HEK293 (cell line): ENCODE results near the gene C6orf47.

Experiments used
- CTCF ChIA-PET: fragments of 350-600 bp; formaldehyde crosslinking; extraction: SDS; loops from one replicate; lab custom pipeline; 2021; ENCODE audit warnings: antibody characterized with exemption; lab: Yijun Ruan, JAX
- POLR2A ChIA-PET: fragments of 300-600 bp; formaldehyde crosslinking; extraction: SDS; loops from one replicate; lab custom pipeline; 2020; ENCODE audit warnings: antibody characterized with exemption, inconsistent platforms; lab: Yijun Ruan, JAX
- H3K27ac ChIP-seq: fragments of 200-500 bp; sonication (Bioruptor generic); 2 replicates; pipeline ENCODE4 v1.5.1; 2014; ENCODE audit warnings: low read depth, low read length, control low read depth, inconsistent platforms; ENCODE audit errors: extremely low read depth
- H3K36me3 ChIP-seq, 2 experiments: fragments of 200-500 bp in 1 of 2; sonication (Bioruptor generic) in 1 of 2; 1 replicate in 1 of 2; 2 replicates in 1 of 2; pipeline ENCODE4 v1.5.1; 2014 to 2017; ENCODE audit warnings: inconsistent platforms in 2 of 2, low read length in 2 of 2; ENCODE audit not compliant: control insufficient read depth in 2 of 2, insufficient read depth in 1 of 2
- H3K4me1 ChIP-seq: fragments of 200-500 bp; sonication (Bioruptor generic); 2 replicates; pipeline ENCODE4 v1.5.1; 2014; ENCODE audit warnings: mild to moderate bottlenecking, low read length, inconsistent platforms; ENCODE audit not compliant: control insufficient read depth, insufficient read depth
- H3K4me3 ChIP-seq: 2 replicates; pipeline ENCODE4 v1.5.1; 2011; ENCODE audit warnings: low read depth, mild to moderate bottlenecking, control low read depth, low read length, moderate library complexity
- H3K9me3 ChIP-seq: fragments of 200-500 bp; sonication (Bioruptor generic); 2 replicates; pipeline ENCODE4 v1.5.1; 2014; ENCODE audit warnings: low read depth, low read length, inconsistent platforms; ENCODE audit not compliant: control insufficient read depth, insufficient read depth
- ELK4 ChIP-seq: IDR thresholded peaks from 2 replicates; pipeline ENCODE4 v1.6.1; 2011; ENCODE audit warnings: mild to moderate bottlenecking, low read depth, low read length, borderline replicate concordance
- GLIS2 ChIP-seq: fragments of 450-650 bp; formaldehyde crosslinking; IDR thresholded peaks from 2 replicates; pipeline ENCODE4 v1.5.1; 2016; ENCODE audit warnings: missing biosample characterization, missing genetic modification characterization
- KLF10 ChIP-seq: fragments of 450-650 bp; IDR thresholded peaks from 2 replicates; pipeline ENCODE4 v1.5.1; 2018; ENCODE audit warnings: missing biosample characterization, mild to moderate bottlenecking, missing genetic modification characterization
- MEIS1 ChIP-seq: sonication (generic); formaldehyde crosslinking; IDR thresholded peaks from 2 replicates; pipeline ENCODE4 v1.8.1; 2022; ENCODE audit warnings: missing genetic modification reagents, mild to moderate bottlenecking, borderline replicate concordance
- PBX3 ChIP-seq: sonication (generic); formaldehyde crosslinking; IDR thresholded peaks from 2 replicates; pipeline ENCODE4 v1.8.1; 2022; ENCODE audit warnings: mild to moderate bottlenecking, moderate library complexity, missing genetic modification reagents
- PRDM10 ChIP-seq: fragments of 450-650 bp; formaldehyde crosslinking; IDR thresholded peaks from 2 replicates; pipeline ENCODE4 v1.5.1; 2016; ENCODE audit warnings: missing biosample characterization, missing genetic modification characterization
- YY1 ChIP-seq: fragments of 450-650 bp; formaldehyde crosslinking; IDR thresholded peaks from 2 replicates; pipeline ENCODE4 v1.5.1; 2018; ENCODE audit warnings: missing biosample characterization, missing genetic modification characterization
- ZBTB20 ChIP-seq: fragments of 450-650 bp; formaldehyde crosslinking; IDR thresholded peaks from 2 replicates; pipeline ENCODE4 v1.5.1; 2016; ENCODE audit warnings: missing biosample characterization, missing genetic modification characterization
- ZNF16 ChIP-seq: fragments of 450-650 bp; formaldehyde crosslinking; IDR thresholded peaks from 2 replicates; pipeline ENCODE4 v1.5.1; 2016; ENCODE audit warnings: low read depth, missing biosample characterization, missing genetic modification characterization
- ZNF239 ChIP-seq: fragments of 450-650 bp; formaldehyde crosslinking; IDR thresholded peaks from 2 replicates; pipeline ENCODE4 v1.5.1; 2016; ENCODE audit warnings: missing biosample characterization, missing genetic modification characterization
- ZNF274 ChIP-seq, 2 experiments: fragments of 200-500 bp in 1 of 2; fragments of 450-650 bp in 1 of 2; sonication (Bioruptor generic) in 1 of 2; formaldehyde crosslinking in 1 of 2; IDR thresholded peaks; 2 replicates each; pipeline versions ENCODE4 v1.5.1 to v1.6.1; 2014 to 2016; ENCODE audit warnings: borderline replicate concordance in 1 of 2, inconsistent platforms in 1 of 2, low read length in 1 of 2, missing biosample characterization in 1 of 2, missing genetic modification characterization in 1 of 2
- ZNF302 ChIP-seq: fragments of 450-650 bp; formaldehyde crosslinking; IDR thresholded peaks from 2 replicates; pipeline ENCODE4 v1.5.1; 2016; ENCODE audit warnings: missing biosample characterization, missing genetic modification characterization, low read depth
- ZNF341 ChIP-seq: fragments of 450-650 bp; formaldehyde crosslinking; IDR thresholded peaks from 2 replicates; pipeline ENCODE4; 2016; ENCODE audit warnings: low read depth, missing biosample characterization, missing genetic modification characterization
- ZNF366 ChIP-seq: fragments of 450-650 bp; formaldehyde crosslinking; conservative IDR thresholded peaks from 2 replicates; pipeline ENCODE4 v1.5.1; 2016; ENCODE audit warnings: missing biosample characterization, missing genetic modification characterization
- ZNF518A ChIP-seq: fragments of 450-650 bp; formaldehyde crosslinking; conservative IDR thresholded peaks from 2 replicates; pipeline ENCODE4 v1.5.1; 2016; ENCODE audit warnings: low read depth, missing biosample characterization, missing genetic modification characterization
- ZNF521 ChIP-seq: fragments of 450-650 bp; formaldehyde crosslinking; IDR thresholded peaks from 2 replicates; pipeline ENCODE4 v1.5.1; 2017; ENCODE audit warnings: missing biosample characterization, mild to moderate bottlenecking, missing genetic modification characterization
- ZNF561 ChIP-seq: fragments of 450-650 bp; IDR thresholded peaks from 2 replicates; pipeline ENCODE4 v1.5.1; 2018; ENCODE audit warnings: missing biosample characterization, missing genetic modification characterization, borderline replicate concordance
- ZNF621 ChIP-seq: fragments of 450-650 bp; formaldehyde crosslinking; IDR thresholded peaks from 2 replicates; pipeline ENCODE4 v1.5.1; 2017; ENCODE audit warnings: missing biosample characterization, missing genetic modification characterization

Gene C6orf47

GRCh38 chr6:31707701-31708100, 47.1 kb upstream of the C6orf47 start:
- ChIA-PET POLR2A (interaction anchor here (1.6 kb wide), 1 partner anchor 28 kb away, joined by 3 read pairs; the partner anchor contains the start of gene CLIC1), CTCF (no interaction called here)
- Histone ChIP-seq H3K36me3 (no peaks in the 10 kb centered on the region), H3K4me3 (no peak overlapping the region), H3K4me1 (no peaks in the 10 kb centered on the region), H3K27ac (no peak overlapping the region), H3K9me3 (no peaks in the 10 kb centered on the region)
- TF ChIP-seq KLF10 (tag by site-specific recombination) (no peak), ZNF341 (no peak), ZNF621 (tag by site-specific recombination) (no peak), ZNF561 (no peak), ZNF521 (no peak), ZNF274 (IDR thresholded peaks at IDR 0.05; ENCODE audit: low read length) (no peak), ZNF274 (tag by site-specific recombination; IDR thresholded peaks at IDR 0.05; ENCODE audit: borderline replicate concordance) (no peak), YY1 (tag by site-specific recombination) (no peak), ZNF16 (no peak), ZNF302 (no peak), PBX3 (CRISPR knock-in tag) (no peak), ZBTB20 (no peak), GLIS2 (tag by site-specific recombination) (no peak), ZNF239 (no peak), ZNF366 (tag by site-specific recombination) (no peak), PRDM10 (no peak), ZNF518A (tag by site-specific recombination) (no peak), MEIS1 (CRISPR knock-in tag) (no peak), ELK4 (no peak)
